Stimulated activated CD4-positive, alpha-beta T cell treated with anti-CD3 and anti-CD28 coated beads, Interleukin-4, amount 100 ng/mL, for 4 hours (primary cell): ENCODE results near the gene CNTN5.

Source experiments
- DNase-seq, 2 experiments: peaks; one replicate each; pipeline ENCODE4 v3.0.0-alpha.2; 2020

The CNTN5 gene

DNA sequence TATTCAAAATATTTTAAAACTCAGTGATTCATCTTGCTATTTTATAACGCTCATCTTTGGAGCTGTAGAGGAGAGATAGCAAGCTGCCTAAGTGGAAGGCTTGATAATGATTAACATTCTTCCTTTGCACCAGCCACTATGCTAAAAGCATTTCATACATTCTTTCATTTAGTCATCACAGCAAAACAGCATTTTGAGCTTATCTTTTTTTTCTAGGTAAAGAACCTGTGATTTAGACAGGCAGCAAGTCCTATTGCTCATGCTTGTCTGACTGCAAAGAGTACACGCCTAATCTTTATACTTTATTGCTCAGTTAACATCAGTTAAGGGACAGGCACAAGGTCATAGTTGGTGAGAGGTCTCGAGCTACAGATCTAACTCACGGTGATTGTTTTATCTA, 953.2 kb downstream of the CNTN5 start:
- DNase-seq = no peak

DNA sequence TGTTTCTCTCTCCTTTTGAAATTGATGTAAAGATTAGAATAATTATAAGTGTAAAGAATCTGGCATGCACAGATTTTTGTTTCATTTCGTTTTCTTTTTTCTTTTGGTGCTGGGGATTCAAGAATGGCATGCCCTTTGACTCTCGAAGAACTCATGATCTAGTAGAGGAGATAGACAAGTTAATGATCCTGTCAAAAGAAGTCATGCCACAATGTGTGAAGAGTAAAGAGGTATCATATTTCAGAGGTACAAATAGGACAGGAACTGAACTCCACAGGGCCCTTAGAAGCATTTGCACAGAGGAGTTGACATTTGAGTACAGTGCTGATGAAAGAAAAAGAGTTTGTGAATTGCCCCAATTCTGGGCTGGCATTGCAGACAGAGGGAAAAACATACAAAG, 958.3 kb downstream of the CNTN5 start:
- DNase-seq = no peak

DNA sequence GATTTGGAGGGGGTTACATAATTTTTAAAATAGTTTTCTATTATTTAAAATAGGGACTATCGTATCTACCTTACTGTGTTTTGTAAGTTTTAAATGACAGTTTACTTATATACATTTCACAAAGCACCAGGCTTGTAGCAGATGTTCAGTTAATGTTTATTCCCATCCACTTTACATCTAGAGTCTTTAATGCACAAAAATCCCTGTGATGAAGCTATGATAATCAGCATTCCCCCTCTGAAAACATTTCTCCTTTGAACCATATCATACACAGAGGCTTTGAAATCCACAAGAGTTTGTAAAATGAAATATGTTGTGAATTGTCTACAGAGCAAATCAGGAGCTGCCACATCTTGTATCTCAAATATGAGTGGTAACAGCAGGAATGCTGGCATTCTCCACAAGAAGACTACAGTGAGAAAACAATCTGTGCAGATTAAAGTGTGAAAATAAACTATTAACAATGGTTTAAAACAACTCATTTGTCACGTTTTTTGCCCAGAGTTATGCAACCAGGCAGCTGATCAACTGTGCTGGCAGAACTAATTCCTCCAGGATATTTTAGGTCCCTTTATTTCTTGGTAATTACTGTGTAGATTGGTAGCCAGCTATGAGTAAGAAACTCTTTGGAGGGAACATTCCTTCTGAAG, 967.2 kb downstream of the CNTN5 start:
- no peak for DNase-seq

DNA sequence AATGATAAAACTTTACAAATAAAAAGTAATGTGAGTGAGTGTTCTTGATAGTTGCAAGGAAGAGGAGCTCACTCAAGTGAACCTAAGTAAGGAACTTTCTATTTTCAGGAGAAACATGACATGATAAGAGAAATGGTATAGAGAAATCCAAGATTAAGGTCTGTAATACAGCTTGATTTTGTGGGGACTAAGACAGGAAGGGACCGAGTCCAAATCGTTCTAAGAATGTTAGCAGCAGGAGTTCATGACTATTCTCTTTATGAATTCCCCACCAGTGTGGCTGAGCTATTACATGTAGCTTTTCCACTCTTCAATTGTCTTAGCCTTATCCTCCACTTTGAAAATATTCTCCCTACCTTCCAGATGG, 967.7 kb downstream of the CNTN5 start:
- no peak for DNase-seq

DNA sequence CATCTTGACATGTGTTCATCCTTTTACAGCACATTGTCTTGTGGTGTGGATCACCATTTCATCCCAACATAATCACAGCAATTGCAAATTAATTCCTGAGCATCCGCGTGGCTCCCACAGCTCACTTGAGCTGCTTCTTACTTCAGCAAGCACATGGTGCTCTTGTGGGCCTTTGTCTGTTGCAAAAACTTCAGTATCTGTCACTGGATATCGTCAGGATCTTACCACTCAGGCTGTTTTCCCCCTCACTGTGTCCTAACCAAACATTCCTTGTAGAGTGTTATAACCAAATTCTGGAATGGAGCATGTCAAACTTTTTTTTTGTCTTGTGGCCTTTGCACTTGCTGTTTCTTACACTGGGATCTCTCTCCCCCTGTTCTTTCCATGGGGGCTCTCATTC, 983.2 kb downstream of the CNTN5 start:
- DNase-seq = no peak

DNA sequence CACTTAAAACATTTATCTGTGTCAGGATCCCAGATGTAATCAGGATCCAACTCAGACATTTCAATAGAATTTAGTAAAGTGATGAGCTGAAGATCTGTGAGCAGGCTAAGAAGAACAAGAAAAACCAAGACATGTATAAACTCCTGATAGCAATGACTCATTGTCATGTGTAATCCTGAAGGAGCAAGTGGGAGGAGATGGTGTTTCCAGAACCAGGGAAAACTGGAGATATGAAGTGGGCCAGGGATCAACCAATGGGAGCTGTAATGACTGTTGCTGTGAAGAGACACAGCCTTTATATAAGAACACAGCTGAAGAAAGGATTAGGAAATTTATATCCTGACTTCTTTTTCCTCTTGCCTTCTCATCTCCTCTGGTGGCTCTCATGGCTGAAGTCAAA, 983.8 kb downstream of the CNTN5 start:
- DNase-seq = no peak

DNA sequence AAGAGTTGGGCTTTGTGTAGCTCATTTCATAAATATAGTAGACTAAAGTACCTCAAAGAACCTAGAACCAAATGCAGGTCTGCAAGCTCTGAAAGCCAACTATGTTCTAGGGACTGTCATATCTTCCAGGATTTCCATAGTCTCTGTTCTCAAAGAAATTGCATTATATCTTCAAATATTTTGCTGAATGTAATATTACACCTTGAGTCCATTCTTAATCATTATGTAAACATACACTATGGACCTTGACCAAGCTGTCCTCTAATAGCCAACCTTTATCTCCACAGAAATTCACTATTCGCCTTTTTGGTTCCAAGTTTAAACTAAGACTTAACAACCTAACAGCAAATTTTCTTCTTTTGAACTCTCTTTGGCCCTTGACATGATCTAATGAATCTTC, 987.7 kb downstream of the CNTN5 start:
- DNase-seq = no peak

DNA sequence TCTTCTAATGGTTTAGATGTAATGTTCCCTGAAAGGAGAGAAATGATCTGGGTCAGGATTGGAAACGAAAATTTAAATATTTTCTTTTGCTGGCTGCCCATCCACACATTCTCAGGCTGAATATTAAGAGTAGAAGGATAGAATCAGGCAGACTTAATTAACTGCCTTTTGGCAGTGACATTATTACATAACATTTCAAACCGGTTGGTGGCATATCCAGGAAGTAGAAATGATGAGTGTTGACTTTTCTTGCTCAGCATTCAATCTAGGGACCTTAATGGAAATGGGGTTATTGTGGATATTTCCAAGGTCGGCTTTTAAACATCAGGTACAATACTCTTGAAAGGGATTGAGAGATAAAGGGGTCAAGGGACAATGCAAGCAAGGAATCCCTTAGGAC, 989.0 kb downstream of the CNTN5 start:
- no peak for DNase-seq

DNA sequence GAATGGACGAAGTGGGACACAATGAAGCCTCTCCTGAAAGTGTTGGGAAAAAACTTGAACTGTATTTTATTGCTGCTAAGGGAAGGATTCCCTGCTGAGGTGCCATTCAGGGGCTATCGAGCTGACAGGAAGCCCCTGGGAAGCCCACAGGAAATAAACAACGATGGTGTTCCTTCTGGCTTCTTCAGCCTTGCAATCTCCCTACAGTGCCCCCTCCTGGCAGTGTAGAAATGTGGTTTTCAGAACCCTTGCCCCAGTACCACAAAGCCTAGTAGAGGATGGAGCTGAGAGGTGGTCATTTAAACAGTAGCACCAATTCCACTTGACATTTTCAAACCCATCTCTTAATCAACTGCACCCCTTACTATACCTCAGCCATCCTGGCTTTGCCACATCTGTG, 989.6 kb downstream of the CNTN5 start:
- DNase-seq = no peak

DNA sequence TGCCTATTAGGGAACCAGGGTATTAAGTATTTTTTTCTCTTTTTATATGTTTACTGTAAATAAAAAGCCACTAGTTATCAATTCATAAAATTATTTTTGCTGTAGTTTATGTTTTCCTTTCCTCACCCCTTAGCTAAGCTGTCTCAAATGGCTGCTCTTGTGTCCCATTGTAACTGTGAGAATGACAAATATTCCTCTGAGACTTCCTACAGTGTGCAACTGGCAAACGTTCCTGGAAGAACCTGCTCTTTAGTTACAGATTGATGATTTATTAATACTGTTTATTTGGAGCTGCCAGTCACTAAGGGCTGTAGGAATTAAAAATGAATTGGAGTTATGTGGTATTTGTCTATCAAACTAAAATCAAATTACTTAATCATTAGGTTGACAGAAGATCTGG, 990.9 kb downstream of the CNTN5 start:
- DNase-seq = no peak

DNA sequence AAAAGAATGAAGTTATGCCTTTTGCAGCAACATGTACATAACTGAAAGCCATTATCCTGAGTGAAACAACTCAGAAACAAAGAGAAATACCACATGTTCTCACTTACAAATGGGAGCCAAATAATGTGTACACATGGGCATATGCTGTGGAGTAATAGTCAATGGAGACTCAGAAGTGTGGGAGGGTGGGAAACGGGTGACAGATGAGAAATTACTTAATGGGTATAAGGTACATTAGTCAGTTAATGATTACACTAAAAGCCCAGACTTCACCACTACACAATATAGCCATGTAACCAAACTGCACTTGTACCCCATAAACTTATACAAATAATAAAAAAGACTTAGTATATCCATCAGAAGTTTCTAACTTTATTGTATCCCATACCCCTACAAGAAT, 992.3 kb downstream of the CNTN5 start:
- no peak for DNase-seq

DNA sequence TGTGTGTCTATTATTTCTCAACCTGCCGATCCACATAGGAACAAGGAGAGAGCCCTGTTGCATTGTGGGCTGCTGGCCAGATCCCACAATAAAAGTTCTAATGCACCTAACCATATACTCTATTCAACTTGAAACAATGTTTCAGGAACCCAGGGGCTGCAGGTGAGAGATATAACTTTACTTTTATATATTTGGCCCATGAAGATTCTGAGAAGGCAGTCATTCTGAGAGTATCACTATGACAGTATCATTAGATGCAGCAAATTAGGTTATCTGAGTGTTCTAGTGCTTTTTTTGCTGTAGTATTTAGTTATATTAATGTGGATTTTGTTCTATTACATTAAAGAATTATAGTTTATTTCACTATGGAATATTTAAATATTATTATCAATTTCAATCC, 1011.2 kb downstream of the CNTN5 start:
- no peak for DNase-seq

DNA sequence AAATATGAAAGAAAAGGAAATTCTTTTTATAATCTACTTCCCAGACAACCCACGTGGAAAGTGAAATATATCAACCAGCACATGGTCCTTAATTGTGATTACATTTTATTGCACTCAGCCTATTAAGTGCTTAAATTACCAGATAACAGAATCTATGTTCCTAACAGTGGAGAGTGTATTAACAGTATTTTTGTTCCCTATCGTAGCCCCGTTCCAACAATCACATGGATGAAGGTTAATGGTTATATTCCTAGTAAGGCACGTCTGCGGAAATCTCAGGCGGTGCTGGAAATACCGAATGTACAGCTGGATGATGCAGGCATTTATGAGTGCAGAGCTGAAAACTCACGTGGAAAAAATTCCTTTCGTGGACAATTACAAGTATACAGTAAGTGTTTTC, 1040.3 kb downstream of the CNTN5 start:
- DNase-seq = no peak

DNA sequence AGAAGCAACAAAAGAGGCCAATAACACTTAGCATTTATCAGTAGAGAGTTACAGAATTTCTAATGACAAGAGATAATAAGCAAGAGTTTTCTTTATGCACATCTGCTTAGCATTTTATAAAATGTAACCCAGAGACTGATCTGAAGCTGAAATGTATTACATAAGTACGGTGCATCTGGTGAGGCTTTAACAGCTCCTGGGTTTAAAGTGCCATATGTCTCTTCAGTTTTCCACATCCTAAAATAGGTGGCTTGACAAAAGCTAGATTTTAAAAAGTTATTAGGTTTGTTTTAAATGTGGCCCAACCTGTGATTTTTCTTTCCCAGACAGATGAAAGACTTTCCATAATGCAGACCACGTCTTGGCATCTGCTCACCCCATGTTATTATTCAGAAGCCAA, 1045.7 kb downstream of the CNTN5 start:
- DNase-seq = no peak

DNA sequence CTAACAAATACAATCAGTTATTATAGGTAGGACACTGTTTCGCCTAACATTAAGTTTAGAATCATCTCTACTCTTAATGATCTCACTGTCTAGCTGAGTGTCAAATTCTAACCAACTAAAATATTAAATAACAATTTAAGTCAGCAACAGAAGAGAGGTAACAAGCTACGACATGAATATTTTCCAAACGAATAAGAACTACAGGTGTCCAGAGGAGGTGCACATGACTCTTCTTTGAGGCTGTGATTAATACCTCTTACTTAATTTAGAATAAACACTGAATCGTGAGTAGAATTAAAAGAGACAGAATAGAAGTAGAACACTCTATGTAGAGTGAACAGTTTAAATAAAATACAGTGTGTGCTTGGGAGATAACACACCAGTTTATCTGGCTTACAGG, 1047.4 kb downstream of the CNTN5 start:
- no peak for DNase-seq

DNA sequence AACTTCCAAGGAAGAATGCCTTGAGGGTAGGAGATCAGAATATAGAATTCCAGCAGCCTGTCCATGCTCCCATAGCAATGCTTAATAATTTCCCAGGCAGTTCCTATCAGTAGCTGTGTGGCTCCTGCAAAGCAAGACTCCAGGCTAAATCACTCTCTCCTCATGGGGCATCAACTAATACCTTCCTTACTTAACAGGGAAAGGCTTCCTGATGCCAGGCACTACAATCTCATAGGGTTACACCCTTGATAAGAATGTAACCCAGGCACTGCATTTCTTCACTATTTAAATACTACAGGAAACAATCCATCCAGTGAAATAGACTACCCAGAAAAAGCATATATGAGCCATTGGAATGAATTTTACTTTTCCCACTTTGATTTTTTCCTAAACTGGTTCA, 1051.4 kb downstream of the CNTN5 start:
- no peak for DNase-seq

DNA sequence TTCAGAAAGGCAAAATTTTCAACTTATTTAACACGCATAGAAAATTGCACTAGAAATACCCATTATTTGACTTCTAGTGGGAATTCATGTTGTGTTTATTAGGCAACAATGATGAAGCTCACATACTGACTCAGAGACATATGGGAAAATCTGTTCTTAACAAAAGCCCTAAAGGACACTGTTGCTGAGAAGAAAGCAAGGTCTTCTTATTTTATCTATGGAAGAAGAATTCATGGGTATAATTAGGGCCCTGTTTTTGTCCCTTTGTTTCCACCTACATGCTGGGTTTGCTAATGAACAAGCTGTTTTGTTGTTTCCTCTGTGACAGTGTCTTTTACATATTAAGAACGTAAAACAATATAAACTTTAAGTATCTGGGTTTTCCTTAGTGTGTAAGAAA, 1059.6 kb downstream of the CNTN5 start:
- DNase-seq = no peak

DNA sequence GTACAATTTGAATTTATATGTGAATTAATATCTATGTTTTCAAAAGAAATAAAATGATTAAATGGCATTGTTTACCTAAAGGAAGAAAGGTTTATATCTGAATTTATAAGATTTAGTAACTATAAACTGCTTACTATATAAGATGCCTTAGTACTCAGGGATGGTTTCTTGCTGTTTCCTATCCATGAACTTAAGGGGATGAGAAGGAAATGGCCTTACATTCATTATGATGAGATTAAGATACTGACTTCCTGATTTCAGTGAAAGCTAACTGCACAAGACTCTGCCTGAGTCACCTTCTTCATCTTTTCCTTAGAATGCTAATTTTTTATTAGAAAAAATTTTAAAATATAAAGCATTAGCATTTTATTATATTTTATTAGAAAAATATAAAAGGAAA, 1060.1 kb downstream of the CNTN5 start:
- DNase-seq = no peak

DNA sequence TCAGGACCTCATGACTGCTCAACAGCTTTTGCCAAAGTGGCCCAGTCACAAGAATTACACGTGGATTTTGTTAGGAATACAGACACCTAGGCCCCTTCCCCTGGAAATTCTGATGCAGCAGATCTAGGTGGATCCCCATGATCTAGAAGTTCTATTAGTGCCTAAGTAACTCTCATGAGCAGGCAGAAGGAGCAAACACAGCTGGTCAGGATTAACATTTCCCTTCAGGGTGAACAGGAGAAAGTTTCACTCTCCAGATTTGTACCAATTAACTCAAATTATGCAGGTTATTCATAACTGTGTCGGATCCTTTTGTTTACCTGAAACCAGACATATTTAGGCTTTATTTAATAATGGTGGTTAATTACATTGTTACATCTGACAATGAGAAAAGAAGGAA, 1072.9 kb downstream of the CNTN5 start:
- DNase-seq = no peak

DNA sequence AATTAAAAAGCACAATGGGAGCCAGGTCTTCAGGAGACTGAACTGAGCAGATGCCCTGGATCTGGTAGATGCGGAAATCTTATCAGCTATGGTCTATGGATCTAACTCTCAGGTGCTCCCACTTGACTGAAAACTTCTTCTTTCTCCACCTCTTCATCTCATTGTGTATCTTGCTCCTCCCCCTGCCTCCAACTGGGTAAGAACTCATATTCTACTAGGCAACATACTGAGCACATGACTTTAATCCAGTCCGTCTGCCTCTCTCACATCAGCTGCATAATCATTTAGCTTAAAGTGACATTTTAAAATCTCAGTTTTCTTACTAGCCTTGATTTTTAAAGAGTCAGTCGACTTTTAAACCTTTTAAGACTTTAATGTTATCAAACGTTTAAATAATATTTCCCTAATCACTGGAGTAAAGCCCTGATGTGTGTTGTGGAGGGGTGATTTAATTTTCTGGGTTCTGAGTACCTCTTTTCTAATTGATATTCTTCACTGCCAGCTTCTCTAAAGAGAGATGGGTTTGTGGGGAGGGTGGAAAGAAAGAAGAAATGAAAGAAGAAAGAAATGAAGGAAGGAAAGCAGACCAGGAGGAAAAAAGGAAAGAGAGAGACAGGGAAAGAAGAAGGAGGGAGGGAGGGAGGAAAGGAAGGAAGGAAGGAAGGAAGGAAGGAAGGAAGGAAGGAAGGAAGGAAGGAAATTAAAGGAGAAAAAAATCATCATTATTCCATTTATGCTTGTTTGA, 1073.5 kb downstream of the CNTN5 start:
- DNase-seq = no peak

DNA sequence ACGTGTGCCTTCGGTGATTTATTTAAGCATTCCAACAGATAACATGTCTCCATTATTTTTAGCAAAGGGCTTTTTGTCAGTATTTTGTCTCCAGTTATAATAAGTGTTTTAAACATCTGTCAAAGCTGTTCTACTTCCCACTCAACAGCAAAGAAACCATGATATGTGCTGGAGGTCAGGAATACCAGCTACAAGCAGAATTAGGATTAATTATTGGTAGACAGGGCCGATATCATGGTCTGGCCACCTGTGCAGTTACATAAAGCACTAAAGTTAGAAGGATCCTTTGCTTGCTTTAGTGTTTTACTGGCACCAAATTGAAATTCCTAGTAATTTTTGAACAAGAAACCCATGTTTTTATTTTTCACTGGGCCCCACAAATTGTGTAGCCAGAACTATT, 1075.1 kb downstream of the CNTN5 start:
- no peak for DNase-seq

DNA sequence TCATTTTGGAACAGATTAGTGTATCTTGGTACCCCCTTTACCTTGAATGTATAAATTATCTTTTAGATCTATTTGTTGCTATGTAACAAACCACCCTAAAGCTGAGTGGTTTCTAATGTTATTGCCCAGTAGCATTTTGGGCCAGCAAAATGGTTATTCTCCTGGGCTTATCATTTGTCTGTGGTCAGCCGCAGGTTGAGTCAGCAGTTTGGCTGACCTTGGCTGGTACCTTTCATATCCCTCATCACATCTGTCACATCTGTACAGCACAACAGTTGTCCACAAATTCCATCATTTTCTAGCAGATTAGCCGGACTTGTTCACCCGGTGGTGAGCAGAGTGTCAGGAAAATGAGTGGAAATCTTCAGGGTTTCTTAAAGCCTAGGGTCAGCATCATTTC, 1077.8 kb downstream of the CNTN5 start:
- DNase-seq = no peak

DNA sequence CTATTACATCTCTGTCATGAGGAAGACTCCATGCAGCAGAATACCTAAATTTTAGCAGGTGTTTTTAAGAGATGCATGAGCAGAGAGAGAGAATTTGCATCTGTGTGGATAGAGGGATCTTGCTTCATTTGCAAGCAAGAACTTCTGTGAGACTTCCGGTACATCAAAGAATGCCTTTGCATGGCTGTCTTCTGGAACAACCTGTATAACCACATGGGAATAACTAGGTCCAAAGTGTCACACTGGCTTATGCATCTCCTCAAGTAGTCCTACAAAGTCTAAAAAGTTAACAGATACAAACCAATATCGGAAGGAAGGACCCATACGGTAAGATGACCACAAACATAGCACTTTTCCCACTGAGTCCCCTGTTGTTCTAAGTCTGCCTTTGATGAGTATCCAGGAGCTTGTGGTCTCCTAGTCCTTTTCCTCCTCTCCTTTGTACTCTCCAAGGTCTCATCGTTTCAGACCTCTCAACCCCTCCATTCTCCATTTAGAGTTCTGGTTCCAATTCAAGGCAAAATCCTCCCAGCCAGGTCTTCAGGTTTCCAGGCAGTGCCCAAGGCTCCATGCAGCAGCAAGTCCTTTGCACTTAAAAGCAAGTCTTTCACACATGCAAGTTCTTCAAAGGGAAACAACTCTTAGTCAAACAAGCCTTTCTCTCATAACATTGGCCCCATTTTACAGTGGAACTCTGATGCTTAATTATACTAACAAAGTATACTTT, 1084.7 kb downstream of the CNTN5 start:
- no peak for DNase-seq

DNA sequence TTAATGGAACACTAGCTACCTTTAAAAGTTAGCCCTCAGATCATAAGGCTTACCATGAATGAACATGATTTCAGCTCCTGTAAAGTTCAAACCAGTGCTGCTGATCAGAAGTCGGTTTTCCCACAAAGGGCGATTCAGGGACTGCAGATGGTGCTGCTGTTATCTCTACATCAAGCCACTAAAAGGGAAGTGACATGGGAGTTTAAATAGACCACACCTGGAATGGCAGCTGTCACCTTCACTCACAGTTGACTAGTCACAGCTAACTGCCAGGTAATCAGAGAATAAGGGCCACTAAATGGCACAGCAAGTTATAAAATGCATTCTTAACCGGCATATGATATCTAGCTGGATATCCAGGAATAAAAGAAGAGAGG, 1085.2 kb downstream of the CNTN5 start:
- DNase-seq = no peak

DNA sequence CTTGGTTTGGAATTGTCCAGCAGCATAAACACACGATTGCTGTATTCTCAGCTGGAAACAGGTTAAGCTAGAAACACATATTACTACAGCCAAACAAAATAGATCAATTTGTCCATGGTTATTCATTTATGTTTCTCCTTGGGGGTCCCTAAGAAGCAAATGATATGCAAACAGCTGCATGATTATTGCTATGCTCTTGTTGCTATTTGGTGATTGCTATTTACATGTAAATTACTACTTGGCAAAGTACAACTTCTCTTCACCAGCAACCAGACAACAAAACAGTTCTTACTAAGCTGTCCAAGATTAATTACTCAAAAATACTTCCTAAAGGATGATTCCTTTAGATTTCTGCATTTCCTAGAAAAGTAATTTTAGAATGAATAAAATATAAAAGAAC, 1098.4 kb downstream of the CNTN5 start:
- DNase-seq = no peak
